IMR-90 (cell line): ENCODE results near the gene TEAD1.

Experiments
- CEBPB ChIP-seq: IDR thresholded peaks from 2 replicates; pipeline ENCODE4 v1.6.1; 2012; ENCODE audit warnings: low read depth, low read length, improper control_type of control experiment
- FOS ChIP-seq: fragments of 150-350 bp; IDR thresholded peaks from 2 replicates; pipeline ENCODE4 v1.6.1; 2016; ENCODE audit warnings: low read depth, low read length
- MAFK ChIP-seq: IDR thresholded peaks from 2 replicates; pipeline ENCODE4 v1.6.1; 2012; ENCODE audit warnings: low read depth, low read length, improper control_type of control experiment
- POLR2A ChIP-seq: IDR thresholded peaks from 2 replicates; pipeline ENCODE4 v1.6.1; 2012; ENCODE audit warnings: mild to moderate bottlenecking, low read depth, low read length
- RAD21 ChIP-seq: IDR thresholded peaks from 2 replicates; pipeline ENCODE4 v1.6.1; 2012; ENCODE audit warnings: low read length, improper control_type of control experiment
- RCOR1 ChIP-seq: IDR thresholded peaks from 2 replicates; pipeline ENCODE4 v1.6.1; 2012; ENCODE audit warnings: mild to moderate bottlenecking, low read length, improper control_type of control experiment; ENCODE audit not compliant: insufficient replicate concordance
- RFX5 ChIP-seq: IDR thresholded peaks from 2 replicates; pipeline ENCODE4 v1.8.0; 2012; ENCODE audit warnings: low read depth, mild to moderate bottlenecking, low read length, moderate library complexity
- TF ChIP-seq, protein P1 (sequence below): conservative IDR thresholded peaks from 2 replicates; pipeline ENCODE4 v1.5.1; 2012; ENCODE audit warnings: mild to moderate bottlenecking, low read depth, low read length, improper control_type of control experiment
- TF ChIP-seq, protein P2 (sequence below): fragments of 150-350 bp; IDR thresholded peaks from 2 replicates; pipeline ENCODE4 v1.6.1; 2017; ENCODE audit warnings: mild to moderate bottlenecking, antibody characterized with exemption, low read length, low read depth
- TF ChIP-seq, protein P3 (sequence below): fragments of 150-350 bp; IDR thresholded peaks from 2 replicates; pipeline ENCODE4 v1.6.1; 2016; ENCODE audit warnings: low read depth, mild to moderate bottlenecking, low read length, moderate library complexity, borderline replicate concordance

DNA sequence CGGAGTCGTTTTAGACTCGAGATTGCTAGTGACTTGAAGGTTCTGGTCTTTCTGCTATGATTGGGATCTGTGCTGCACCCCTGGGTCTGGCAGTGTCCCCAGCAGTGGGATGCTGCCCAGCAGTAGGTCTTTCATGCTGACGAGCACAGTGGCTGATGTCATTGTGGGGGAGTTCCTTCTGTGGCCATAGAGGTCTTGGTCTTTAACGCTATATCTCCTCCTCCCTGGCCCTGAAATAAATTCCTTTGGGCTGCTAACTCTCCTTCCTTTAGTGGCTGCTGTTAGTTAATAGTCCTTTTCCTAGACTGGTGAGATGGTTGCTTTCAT lies 136.3 kb downstream of the TEAD1 start:
- TF ChIP-seq, protein P1, sequence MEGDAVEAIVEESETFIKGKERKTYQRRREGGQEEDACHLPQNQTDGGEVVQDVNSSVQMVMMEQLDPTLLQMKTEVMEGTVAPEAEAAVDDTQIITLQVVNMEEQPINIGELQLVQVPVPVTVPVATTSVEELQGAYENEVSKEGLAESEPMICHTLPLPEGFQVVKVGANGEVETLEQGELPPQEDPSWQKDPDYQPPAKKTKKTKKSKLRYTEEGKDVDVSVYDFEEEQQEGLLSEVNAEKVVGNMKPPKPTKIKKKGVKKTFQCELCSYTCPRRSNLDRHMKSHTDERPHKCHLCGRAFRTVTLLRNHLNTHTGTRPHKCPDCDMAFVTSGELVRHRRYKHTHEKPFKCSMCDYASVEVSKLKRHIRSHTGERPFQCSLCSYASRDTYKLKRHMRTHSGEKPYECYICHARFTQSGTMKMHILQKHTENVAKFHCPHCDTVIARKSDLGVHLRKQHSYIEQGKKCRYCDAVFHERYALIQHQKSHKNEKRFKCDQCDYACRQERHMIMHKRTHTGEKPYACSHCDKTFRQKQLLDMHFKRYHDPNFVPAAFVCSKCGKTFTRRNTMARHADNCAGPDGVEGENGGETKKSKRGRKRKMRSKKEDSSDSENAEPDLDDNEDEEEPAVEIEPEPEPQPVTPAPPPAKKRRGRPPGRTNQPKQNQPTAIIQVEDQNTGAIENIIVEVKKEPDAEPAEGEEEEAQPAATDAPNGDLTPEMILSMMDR, result no peak
- TF ChIP-seq POLR2A (no peak), RAD21 (no peak), MAFK (no peak), FOS (no peak), RFX5 (no peak), RCOR1 (no peak), CEBPB (no peak)
- TF ChIP-seq, protein P2, sequence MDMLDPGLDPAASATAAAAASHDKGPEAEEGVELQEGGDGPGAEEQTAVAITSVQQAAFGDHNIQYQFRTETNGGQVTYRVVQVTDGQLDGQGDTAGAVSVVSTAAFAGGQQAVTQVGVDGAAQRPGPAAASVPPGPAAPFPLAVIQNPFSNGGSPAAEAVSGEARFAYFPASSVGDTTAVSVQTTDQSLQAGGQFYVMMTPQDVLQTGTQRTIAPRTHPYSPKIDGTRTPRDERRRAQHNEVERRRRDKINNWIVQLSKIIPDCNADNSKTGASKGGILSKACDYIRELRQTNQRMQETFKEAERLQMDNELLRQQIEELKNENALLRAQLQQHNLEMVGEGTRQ, result no peak
- TF ChIP-seq, protein P3, sequence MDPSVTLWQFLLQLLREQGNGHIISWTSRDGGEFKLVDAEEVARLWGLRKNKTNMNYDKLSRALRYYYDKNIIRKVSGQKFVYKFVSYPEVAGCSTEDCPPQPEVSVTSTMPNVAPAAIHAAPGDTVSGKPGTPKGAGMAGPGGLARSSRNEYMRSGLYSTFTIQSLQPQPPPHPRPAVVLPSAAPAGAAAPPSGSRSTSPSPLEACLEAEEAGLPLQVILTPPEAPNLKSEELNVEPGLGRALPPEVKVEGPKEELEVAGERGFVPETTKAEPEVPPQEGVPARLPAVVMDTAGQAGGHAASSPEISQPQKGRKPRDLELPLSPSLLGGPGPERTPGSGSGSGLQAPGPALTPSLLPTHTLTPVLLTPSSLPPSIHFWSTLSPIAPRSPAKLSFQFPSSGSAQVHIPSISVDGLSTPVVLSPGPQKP, result no peak
